Gastroesophageal sphincter (tissue), 4 donors: ENCODE results near the gene GALNT9. TPM values are rescaled to one million over a fixed set of nuclear protein-coding genes. Genes with fewer than 3 reads are reported as not detected.

ENCODE experiments used
- ATAC-seq: fragments of 150-250 bp; one replicate; pipeline ENCODE4 v1.9.1; 2016; ENCODE audit warnings: mild to moderate bottlenecking, moderate library complexity
- H3K27ac ChIP-seq, 4 donors: fragments of 200-600 bp; sonication (generic) in 3 of 4; 1 replicate in 3 of 4; 2 replicates in 1 of 4; pipeline ENCODE4 v1.5.1; 2016 to 2019
- H3K27me3 ChIP-seq: fragments of 200-600 bp; sonication (generic); one replicate; pipeline ENCODE4 v1.5.1; 2019
- H3K36me3 ChIP-seq, 2 donors: fragments of 200-600 bp; sonication (generic); one replicate each; pipeline ENCODE4 v1.5.1; 2019; ENCODE audit warnings: control low read depth in 1 of 2
- H3K4me1 ChIP-seq, 3 donors: fragments of 200-600 bp; sonication (generic); 1 replicate in 2 of 3; 2 replicates in 1 of 3; pipeline ENCODE4 v1.5.1; 2016 to 2019; ENCODE audit warnings: control low read depth in 2 of 3
- H3K4me3 ChIP-seq, 2 donors: fragments of 200-600 bp; sonication (generic); one replicate each; pipeline ENCODE4 v1.5.1; 2019; ENCODE audit warnings: mild to moderate bottlenecking in 1 of 2, moderate library complexity in 1 of 2
- H3K9me3 ChIP-seq, 3 donors: fragments of 200-600 bp; sonication (generic); one replicate each; pipeline ENCODE4 v1.5.1; 2017 to 2019; ENCODE audit warnings: control low read depth in 2 of 3
- EP300 ChIP-seq: sonication (generic); formaldehyde crosslinking; IDR thresholded peaks from one replicate; pipeline ENCODE4 v1.6.1; 2017; ENCODE audit warnings: antibody characterized with exemption, mild to moderate bottlenecking
- POLR2A ChIP-seq, 2 donors: fragments of 450-650 bp; IDR thresholded peaks; one replicate each; pipeline ENCODE4 v1.6.1; 2017; ENCODE audit warnings: antibody characterized with exemption in 2 of 2, mild to moderate bottlenecking in 2 of 2, moderate library complexity in 1 of 2
- POLR2AphosphoS5 ChIP-seq: sonication (generic); formaldehyde crosslinking; IDR thresholded peaks from one replicate; pipeline ENCODE4 v1.6.1; 2017; ENCODE audit warnings: antibody characterized with exemption
- WGBS, 2 donors: methylation state at CpG; one replicate each; pipeline ENCODE4 v1.1.5; 2018; ENCODE audit warnings: low coverage in 1 of 2; 5-methylcytosine and 5-hydroxymethylcytosine counted together
- total RNA-seq, 4 donors: library from RNA; depleted of rRNA; stranded (reverse); fragments of >200 nt; gene quantifications; one replicate each; pipeline ENCODE4 v1.1.0, GENCODE V29; 2016
- TF ChIP-seq, protein P1 (sequence below), 4 experiments: fragments of 200-600 bp in 2 of 4; fragments of 450-650 bp in 2 of 4; sonication (generic) in 1 of 4; IDR thresholded peaks; one replicate each; pipeline ENCODE4 v1.5.1; 2017 to 2019; ENCODE audit warnings: antibody characterized with exemption in 4 of 4, mild to moderate bottlenecking in 2 of 4, moderate library complexity in 2 of 4

Gene GALNT9
- total RNA-seq, 4 donors from 2014 or later = 2.0 TPM; not detected in 3

DNA sequence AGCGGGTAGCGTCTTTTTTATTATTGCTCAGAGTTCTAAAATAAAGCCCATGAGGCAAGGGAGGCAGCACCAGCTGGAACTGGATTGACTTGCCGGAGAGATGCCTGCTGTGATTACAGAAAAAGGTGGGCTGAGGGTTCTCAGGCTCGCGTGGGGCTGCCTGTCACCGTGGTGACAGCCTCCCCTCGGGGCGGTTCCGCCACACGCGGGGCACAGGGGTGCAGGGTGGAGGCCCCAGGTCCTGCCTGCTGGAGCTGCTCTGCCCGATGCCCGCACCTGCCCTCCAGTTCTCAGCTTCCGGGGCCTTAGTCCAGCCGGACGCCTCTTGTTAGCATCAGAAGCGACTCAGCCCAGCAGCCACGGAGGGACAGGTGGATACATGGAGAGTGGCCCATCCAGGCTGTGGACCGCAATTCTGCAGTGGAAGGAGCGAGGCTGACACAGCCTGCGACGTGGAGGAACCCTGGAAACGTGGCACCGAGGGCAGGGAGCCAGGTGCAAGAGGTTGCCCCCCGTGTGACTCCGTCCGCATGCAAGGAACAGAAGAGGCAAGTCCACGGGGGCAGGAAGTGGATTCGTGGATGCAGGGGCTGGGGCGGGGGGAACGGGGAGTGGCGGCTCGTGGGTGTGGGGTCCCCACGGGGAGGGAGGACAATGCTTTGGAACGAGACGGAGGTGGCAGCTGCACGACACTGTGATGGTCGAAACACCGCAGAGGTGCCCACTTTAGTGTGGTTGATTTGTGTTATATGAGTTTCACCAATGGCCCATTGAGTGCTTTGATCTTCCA is 79.5 kb downstream of the GALNT9 start:
- no peak for TF ChIP-seq POLR2AphosphoS5
- TF ChIP-seq, protein P1, sequence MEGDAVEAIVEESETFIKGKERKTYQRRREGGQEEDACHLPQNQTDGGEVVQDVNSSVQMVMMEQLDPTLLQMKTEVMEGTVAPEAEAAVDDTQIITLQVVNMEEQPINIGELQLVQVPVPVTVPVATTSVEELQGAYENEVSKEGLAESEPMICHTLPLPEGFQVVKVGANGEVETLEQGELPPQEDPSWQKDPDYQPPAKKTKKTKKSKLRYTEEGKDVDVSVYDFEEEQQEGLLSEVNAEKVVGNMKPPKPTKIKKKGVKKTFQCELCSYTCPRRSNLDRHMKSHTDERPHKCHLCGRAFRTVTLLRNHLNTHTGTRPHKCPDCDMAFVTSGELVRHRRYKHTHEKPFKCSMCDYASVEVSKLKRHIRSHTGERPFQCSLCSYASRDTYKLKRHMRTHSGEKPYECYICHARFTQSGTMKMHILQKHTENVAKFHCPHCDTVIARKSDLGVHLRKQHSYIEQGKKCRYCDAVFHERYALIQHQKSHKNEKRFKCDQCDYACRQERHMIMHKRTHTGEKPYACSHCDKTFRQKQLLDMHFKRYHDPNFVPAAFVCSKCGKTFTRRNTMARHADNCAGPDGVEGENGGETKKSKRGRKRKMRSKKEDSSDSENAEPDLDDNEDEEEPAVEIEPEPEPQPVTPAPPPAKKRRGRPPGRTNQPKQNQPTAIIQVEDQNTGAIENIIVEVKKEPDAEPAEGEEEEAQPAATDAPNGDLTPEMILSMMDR (IDR thresholded peaks at IDR 0.05) = no peak
- no peak for TF ChIP-seq EP300
- no peak for TF ChIP-seq POLR2A (IDR thresholded peaks at IDR 0.05)
- Histone ChIP-seq H3K9me3 (no peaks in the 10 kb centered on the region), H3K4me3 (no peak overlapping the region), H3K27me3 (peaks cover 42% of the 10 kb centered on the region), H3K36me3 (no peaks in the 10 kb centered on the region), H3K27ac (no peak overlapping the region), H3K4me1 (no peaks in the 10 kb centered on the region)
- ATAC-seq = no peak
- 84 to 92% methylated on average over 7 to 10 of the region's 39 CpGs for WGBS, 2 donors

DNA sequence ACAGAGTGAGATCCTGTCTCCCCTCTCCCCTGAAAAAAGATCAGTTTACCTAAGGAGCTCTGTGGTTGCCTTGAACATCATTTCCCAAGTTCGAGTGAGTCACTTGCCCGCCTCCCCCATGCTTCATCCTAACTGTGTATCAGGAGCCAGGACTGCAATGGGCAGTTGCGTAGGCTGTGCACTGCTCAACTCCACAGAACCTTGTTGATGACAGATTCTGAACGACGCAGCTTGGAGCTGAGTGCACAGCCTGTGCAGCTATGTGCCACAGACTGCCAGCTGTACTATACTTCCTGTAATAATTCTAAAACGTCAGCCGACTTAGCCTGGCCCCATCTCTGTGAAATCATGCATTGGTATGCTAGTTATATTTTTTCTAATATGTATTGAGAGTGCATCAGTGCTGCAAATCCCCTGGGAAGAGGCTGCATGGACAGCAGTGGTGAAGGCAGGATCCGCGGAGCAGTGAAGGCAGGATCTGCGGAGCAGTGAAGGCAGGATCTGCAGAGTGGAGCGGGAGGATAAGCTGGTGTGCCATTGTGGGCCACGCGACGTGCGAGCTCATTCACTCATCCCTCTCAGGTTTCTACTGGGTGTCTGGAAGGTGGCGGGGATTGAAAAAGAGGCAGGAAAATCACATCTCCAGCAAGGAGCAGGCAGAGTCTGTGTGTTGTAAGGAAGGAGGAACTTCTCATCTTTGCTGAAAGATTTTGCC is 80.8 kb downstream of the GALNT9 start:
- Histone ChIP-seq H3K27me3 (peaks cover 44% of the 10 kb centered on the region), H3K4me1 (no peaks in the 10 kb centered on the region), H3K36me3 (no peaks in the 10 kb centered on the region), H3K27ac (no peak overlapping the region), H3K4me3 (no peak overlapping the region), H3K9me3 (no peaks in the 10 kb centered on the region)
- 66 to 69% methylated on average over 7 to 11 of the region's 16 CpGs for WGBS, 2 donors
- TF ChIP-seq, protein P1 (IDR thresholded peaks at IDR 0.05) = no peak
- TF ChIP-seq POLR2A (IDR thresholded peaks at IDR 0.05) (no peak), POLR2AphosphoS5 (no peak), EP300 (no peak)
- ATAC-seq = no peak

DNA sequence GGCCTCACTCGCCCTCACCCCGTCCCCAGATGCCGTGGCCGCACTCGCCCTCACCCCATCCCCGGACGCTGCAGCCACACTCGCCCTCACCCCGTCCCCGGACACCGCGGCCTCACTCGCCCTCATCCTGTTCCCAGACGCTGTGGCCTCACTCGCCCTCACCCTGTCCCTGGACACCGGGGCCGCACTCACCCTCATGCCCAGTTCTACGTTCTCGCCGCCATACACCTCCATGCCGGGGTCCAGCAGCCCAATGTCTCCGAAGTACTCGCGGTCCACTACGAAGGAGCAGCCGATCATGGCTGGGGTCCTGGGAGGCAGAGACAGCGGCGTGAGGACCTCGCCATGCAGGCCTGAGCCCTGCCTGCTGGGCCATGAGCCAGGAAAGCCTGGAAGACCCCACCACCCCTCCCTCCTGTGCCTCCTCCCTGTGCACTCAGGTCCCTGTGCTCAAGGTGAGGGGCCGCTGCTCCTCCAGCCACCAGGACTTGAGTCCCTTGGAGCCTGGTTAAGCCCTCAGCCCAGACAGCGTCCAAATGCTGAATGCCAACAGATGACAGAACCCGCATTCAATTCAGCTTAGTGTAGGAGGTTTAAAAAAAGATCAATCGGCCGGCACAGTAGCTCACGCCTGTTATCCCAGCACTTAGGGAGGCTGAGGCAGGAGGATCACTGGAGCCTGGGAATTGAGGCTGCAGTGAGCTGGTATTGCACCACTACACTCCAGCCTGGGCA is 81.5 kb downstream of the GALNT9 start:
- H3K9me3 ChIP-seq = no peaks in the 10 kb centered on the region
- H3K27ac ChIP-seq = no peak overlapping the region
- H3K27me3 ChIP-seq = peaks cover 44% of the 10 kb centered on the region
- WGBS, 2 donors = 91 to 94% methylated on average over 4 to 16 of the region's 35 CpGs
- TF ChIP-seq POLR2A (IDR thresholded peaks at IDR 0.05) (no peak), POLR2AphosphoS5 (no peak), EP300 (no peak)
- TF ChIP-seq, protein P1 (IDR thresholded peaks at IDR 0.05) = no peak
- H3K4me3 ChIP-seq = no peak overlapping the region
- no peaks in the 10 kb centered on the region for H3K36me3 ChIP-seq
- no peak for ATAC-seq
- H3K4me1 ChIP-seq = no peaks in the 10 kb centered on the region

DNA sequence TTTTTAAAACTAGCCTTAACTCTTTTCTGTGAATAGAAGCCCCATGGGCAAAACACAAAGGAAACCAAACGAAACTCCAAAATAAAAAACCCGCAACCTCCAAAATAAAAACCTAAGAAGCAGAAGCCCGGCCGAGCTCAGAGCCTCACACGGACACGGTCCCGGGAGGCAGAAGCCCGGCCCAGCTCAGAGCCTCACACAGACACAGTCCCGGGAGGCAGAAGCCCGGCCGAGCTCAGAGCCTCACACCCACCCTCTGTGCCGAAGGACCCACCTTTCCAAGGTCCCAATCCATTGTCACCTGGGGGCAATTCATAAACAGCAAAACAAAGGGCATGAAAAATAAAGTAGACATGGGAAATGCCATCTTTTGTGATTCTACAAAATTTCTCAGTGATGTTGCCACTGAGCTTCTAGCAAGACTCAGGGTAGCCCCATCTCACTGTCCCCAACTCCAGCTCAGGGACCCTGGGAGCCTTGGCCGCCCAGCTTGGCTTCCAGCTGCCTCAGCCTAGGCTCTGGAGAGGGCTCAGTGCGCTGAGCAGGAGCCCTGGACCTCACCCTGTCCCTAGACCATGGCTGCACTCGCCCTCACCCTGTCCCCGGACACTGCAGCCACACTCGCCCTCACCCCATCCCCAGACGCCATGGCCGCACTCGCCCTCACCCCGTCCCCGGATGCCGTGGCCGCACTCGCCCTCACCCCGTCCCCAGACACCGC is 82.2 kb downstream of the GALNT9 start:
- no peak overlapping the region for H3K4me3 ChIP-seq
- no peak for ATAC-seq
- no peaks in the 10 kb centered on the region for H3K36me3 ChIP-seq
- no peaks in the 10 kb centered on the region for H3K9me3 ChIP-seq
- no peaks in the 10 kb centered on the region for H3K4me1 ChIP-seq
- 72 to 87% methylated on average over 5 to 21 of the region's 27 CpGs for WGBS, 2 donors
- TF ChIP-seq POLR2A (IDR thresholded peaks at IDR 0.05) (no peak), EP300 (no peak), POLR2AphosphoS5 (no peak)
- TF ChIP-seq, protein P1 (IDR thresholded peaks at IDR 0.05) = no peak
- H3K27ac ChIP-seq = no peak overlapping the region
- peaks cover 42% of the 10 kb centered on the region for H3K27me3 ChIP-seq
